IMR-90 (cell line): ENCODE data around the gene CYB5A. TPM values are rescaled to one million over a fixed set of nuclear protein-coding genes. Genes with fewer than 3 reads are reported as not detected.

Source experiments
- ATAC-seq: fragments of 200-7000 bp; cut with Tn5 transposase; 2 replicates; pipeline ENCODE4 v1.9.1; 2020; ENCODE audit warnings: low read depth, mild to moderate bottlenecking, moderate library complexity
- BruUV-seq: library from RNA; stranded (reverse); fragments of 400-500 nt; replicated peaks from 2 replicates; lab custom pipeline; 2021; lab: Mats Ljungman, UMichigan
- CTCF ChIA-PET: fragments of 300-600 bp; formaldehyde crosslinking; extraction: SDS; loops from one replicate; lab custom pipeline; 2021; ENCODE audit warnings: antibody characterized with exemption; lab: Yijun Ruan, JAX
- POLR2A ChIA-PET: fragments of 300-600 bp; sonication (Branson Sonifier 250); formaldehyde crosslinking; loops from one replicate; lab custom pipeline; 2022; ENCODE audit warnings: antibody characterized with exemption; ENCODE audit not compliant: unreplicated experiment; lab: Charles Lee
- DNase-seq: peaks from one replicate; pipeline ENCODE4 v3.0.0; 2013
- H2AFZ ChIP-seq: replicated peaks from 2 replicates; pipeline ENCODE3; 2013; ENCODE audit warnings: low read length, mild to moderate bottlenecking; ENCODE audit not compliant: poor library complexity
- H2AK5ac ChIP-seq: 2 replicates; pipeline ENCODE4 v1.6.1; 2013; ENCODE audit warnings: low read depth, low read length, inconsistent platforms
- H2AK9ac ChIP-seq: replicated peaks from 2 replicates; pipeline ENCODE3; 2013; ENCODE audit warnings: mild to moderate bottlenecking, low read depth, low read length, moderate library complexity; ENCODE audit not compliant: poor library complexity
- H2BK120ac ChIP-seq: 2 replicates; pipeline ENCODE4 v1.6.1; 2013; ENCODE audit warnings: low read depth, low read length, inconsistent platforms
- H2BK15ac ChIP-seq: 3 replicates; pipeline ENCODE4 v1.6.1; 2013; ENCODE audit warnings: low read depth, low read length, inconsistent platforms
- H2BK20ac ChIP-seq: 2 replicates; pipeline ENCODE4 v1.6.1; 2013; ENCODE audit warnings: low read depth, mild to moderate bottlenecking, inconsistent platforms, low read length, moderate library complexity
- H2BK5ac ChIP-seq: 2 replicates; pipeline ENCODE4 v1.6.1; 2013; ENCODE audit warnings: mild to moderate bottlenecking, low read depth, low read length, inconsistent platforms; ENCODE audit not compliant: poor library complexity, severe bottlenecking
- H3K14ac ChIP-seq: replicated peaks from 2 replicates; pipeline ENCODE4 v1.6.1; 2013; ENCODE audit warnings: low read depth, low read length, inconsistent platforms
- H3K18ac ChIP-seq: 2 replicates; pipeline ENCODE4 v1.6.1; 2013; ENCODE audit warnings: low read depth, low read length, control low read depth
- H3K23ac ChIP-seq: 2 replicates; pipeline ENCODE4 v1.6.1; 2013; ENCODE audit warnings: low read depth, low read length, inconsistent platforms
- H3K27ac ChIP-seq: 2 replicates; pipeline ENCODE4 v1.5.1; 2013; ENCODE audit warnings: mild to moderate bottlenecking, control low read depth, low read length; ENCODE audit not compliant: insufficient read depth
- H3K27me3 ChIP-seq: 2 replicates; pipeline ENCODE4 v1.6.1; 2013; ENCODE audit warnings: low read length; ENCODE audit not compliant: control insufficient read depth, insufficient read depth
- H3K36me3 ChIP-seq: 2 replicates; pipeline ENCODE4 v1.6.1; 2013; ENCODE audit warnings: low read length, mixed read lengths; ENCODE audit not compliant: control insufficient read depth, insufficient read depth
- H3K4ac ChIP-seq: 2 replicates; pipeline ENCODE4 v1.6.1; 2013; ENCODE audit warnings: low read depth, low read length, inconsistent platforms
- H3K4me1 ChIP-seq: 2 replicates; pipeline ENCODE4 v1.6.1; 2013; ENCODE audit warnings: low read length, mixed read lengths; ENCODE audit not compliant: control insufficient read depth, insufficient read depth
- H3K4me2 ChIP-seq: 2 replicates; pipeline ENCODE4 v1.6.1; 2013; ENCODE audit warnings: low read depth, mild to moderate bottlenecking, control low read depth, low read length, moderate library complexity
- H3K4me3 ChIP-seq: 2 replicates; pipeline ENCODE4 v1.5.1; 2013; ENCODE audit warnings: low read depth, mild to moderate bottlenecking, control low read depth, low read length, moderate library complexity; ENCODE audit not compliant: insufficient read depth
- H3K56ac ChIP-seq: 2 replicates; pipeline ENCODE4 v1.6.1; 2013; ENCODE audit warnings: low read length, inconsistent platforms; ENCODE audit not compliant: insufficient read depth; ENCODE audit errors: extremely low read depth
- H3K79me1 ChIP-seq, 2 experiments: 2 replicates each; pipeline ENCODE4 v1.6.1; 2013; ENCODE audit warnings: low read length in 2 of 2, inconsistent platforms in 1 of 2, low read depth in 1 of 2
- H3K9ac ChIP-seq: 2 replicates; pipeline ENCODE4 v1.6.1; 2013; ENCODE audit warnings: low read depth, low read length, control low read depth
- H3K9me1 ChIP-seq: 2 replicates; pipeline ENCODE4 v1.6.1; 2013; ENCODE audit warnings: low read length, inconsistent platforms; ENCODE audit not compliant: insufficient read depth
- H3K9me3 ChIP-seq: 2 replicates; pipeline ENCODE4 v1.6.1; 2013; ENCODE audit warnings: low read length; ENCODE audit not compliant: control insufficient read depth, insufficient read depth
- H4K20me1 ChIP-seq: 2 replicates; pipeline ENCODE4 v1.6.1; 2013; ENCODE audit warnings: low read length, inconsistent platforms; ENCODE audit not compliant: insufficient read depth
- H4K5ac ChIP-seq: 2 replicates; pipeline ENCODE4 v1.6.1; 2013; ENCODE audit warnings: mild to moderate bottlenecking, low read depth, low read length, control low read depth
- H4K8ac ChIP-seq, 2 experiments: 2 replicates each; pipeline ENCODE4 v1.6.1; 2013; ENCODE audit warnings: low read depth in 2 of 2, low read length in 2 of 2, control low read depth in 1 of 2, inconsistent platforms in 1 of 2
- H4K91ac ChIP-seq: 2 replicates; pipeline ENCODE4 v1.6.1; 2013; ENCODE audit warnings: low read depth, low read length, inconsistent platforms; ENCODE audit not compliant: insufficient read depth
- BHLHE40 ChIP-seq: fragments of 150-350 bp; IDR thresholded peaks from 2 replicates; pipeline ENCODE4 v1.6.1; 2016; ENCODE audit warnings: mild to moderate bottlenecking, low read depth, low read length
- CEBPB ChIP-seq: IDR thresholded peaks from 2 replicates; pipeline ENCODE4 v1.6.1; 2012; ENCODE audit warnings: low read depth, low read length, improper control_type of control experiment
- CHD1 ChIP-seq: IDR thresholded peaks from 2 replicates; pipeline ENCODE4 v1.6.1; 2012; ENCODE audit warnings: low read depth, low read length, improper control_type of control experiment
- FOS ChIP-seq: fragments of 150-350 bp; IDR thresholded peaks from 2 replicates; pipeline ENCODE4 v1.6.1; 2016; ENCODE audit warnings: low read depth, low read length
- MAFK ChIP-seq: IDR thresholded peaks from 2 replicates; pipeline ENCODE4 v1.6.1; 2012; ENCODE audit warnings: low read depth, low read length, improper control_type of control experiment
- MAZ ChIP-seq: IDR thresholded peaks from 2 replicates; pipeline ENCODE4 v1.6.1; 2012; ENCODE audit warnings: low read depth, mild to moderate bottlenecking, low read length, improper control_type of control experiment, moderate library complexity, borderline replicate concordance
- MXI1 ChIP-seq: IDR thresholded peaks from 2 replicates; pipeline ENCODE4 v1.6.1; 2012; ENCODE audit warnings: low read depth, mild to moderate bottlenecking, low read length, moderate library complexity, borderline replicate concordance
- NFE2L2 ChIP-seq: fragments of 150-350 bp; IDR thresholded peaks from 2 replicates; pipeline ENCODE4 v1.6.1; 2016; ENCODE audit warnings: low read depth, mild to moderate bottlenecking, low read length
- POLR2A ChIP-seq: IDR thresholded peaks from 2 replicates; pipeline ENCODE4 v1.6.1; 2012; ENCODE audit warnings: mild to moderate bottlenecking, low read depth, low read length
- RAD21 ChIP-seq: IDR thresholded peaks from 2 replicates; pipeline ENCODE4 v1.6.1; 2012; ENCODE audit warnings: low read length, improper control_type of control experiment
- RCOR1 ChIP-seq: IDR thresholded peaks from 2 replicates; pipeline ENCODE4 v1.6.1; 2012; ENCODE audit warnings: mild to moderate bottlenecking, low read length, improper control_type of control experiment; ENCODE audit not compliant: insufficient replicate concordance
- RFX5 ChIP-seq: IDR thresholded peaks from 2 replicates; pipeline ENCODE4 v1.8.0; 2012; ENCODE audit warnings: low read depth, mild to moderate bottlenecking, low read length, moderate library complexity
- SMC3 ChIP-seq: fragments of 150-350 bp; IDR thresholded peaks from 2 replicates; pipeline ENCODE4 v1.6.1; 2016; ENCODE audit warnings: low read depth, mild to moderate bottlenecking, antibody characterized with exemption, low read length, moderate library complexity
- WGBS, 2 experiments: methylation state at CpG; one replicate each; pipeline versions ENCODE4 v1.1.5 to v1.1.7; 2013; ENCODE audit warnings: missing lambda C conversion rate in 2 of 2; ENCODE audit not compliant: insufficient read length in 1 of 2; ENCODE audit errors: extremely low coverage in 2 of 2; 5-methylcytosine and 5-hydroxymethylcytosine counted together
- dilution Hi-C: fragments of 300-500 bp; cut with HindIII; formaldehyde crosslinking; loops from one replicate; pipeline ENCODE4 v1.14.3; 2018; ENCODE audit warnings: low sequenced_read_pairs; ENCODE audit not compliant: unreplicated experiment
- in situ Hi-C: fragments of 300-500 bp; cut with MboI; formaldehyde crosslinking; loops from 3 replicates; pipeline ENCODE4 v1.14.3; 2019; ENCODE audit warnings: low sequenced_read_pairs, inconsistent platforms, mixed read lengths
- intact Hi-C: fragments of 100-400 bp; cut with micrococcal nuclease; formaldehyde crosslinking; loops from 2 replicates; pipeline ENCODE4 v1.10.0; 2022
- polyA plus RNA-seq, 3 experiments: library from polyadenylated mRNA; depleted of rRNA; stranded (reverse); fragments of >200 nt; gene quantifications; 2 replicates each; pipeline ENCODE4 v1.2.3, GENCODE V29; 2012; ENCODE audit warnings: low replicate concordance in 1 of 3
- total RNA-seq: library from RNA; depleted of rRNA; stranded (reverse); fragments of >200 nt; gene quantifications from 2 replicates; pipeline ENCODE4 v1.2.3, GENCODE V29; 2012
- TF ChIP-seq, protein P1 (sequence below): fragments of 150-350 bp; IDR thresholded peaks from 2 replicates; pipeline ENCODE4 v1.6.1; 2016; ENCODE audit warnings: low read depth, mild to moderate bottlenecking, low read length, moderate library complexity, borderline replicate concordance
- TF ChIP-seq, protein P2 (sequence below): fragments of 150-350 bp; IDR thresholded peaks from 2 replicates; pipeline ENCODE4 v1.6.1; 2017; ENCODE audit warnings: mild to moderate bottlenecking, antibody characterized with exemption, low read length, low read depth
- TF ChIP-seq, protein P3 (sequence below): conservative IDR thresholded peaks from 2 replicates; pipeline ENCODE4 v1.5.1; 2012; ENCODE audit warnings: mild to moderate bottlenecking, low read depth, low read length, improper control_type of control experiment

The CYB5A gene
- total and polyA plus RNA-seq, 2 of the 4 experiments (the other 2 are of a cell fraction) = 13.4 to 47.9 TPM

GRCh38 chr18:74217476-74218143 is 74.2 kb downstream of the CYB5A start:
- H3K4ac ChIP-seq = no peak overlapping the region
- in situ Hi-C loops = loop anchor here (25.0 kb wide), 1 partner anchor 345 kb away; no protein-coding TSS in a partner anchor
- H2AK5ac ChIP-seq = no peak overlapping the region
- H3K4me1 ChIP-seq = no peaks in the 10 kb centered on the region
- no TSS peak for BruUV-seq
- ChIA-PET POLR2A (no interaction called here), CTCF (no interaction called here)
- H4K91ac ChIP-seq = no peak overlapping the region
- no peaks in the 10 kb centered on the region for H3K36me3 ChIP-seq
- no peak overlapping the region for H2BK20ac ChIP-seq
- no peaks in the 10 kb centered on the region for H3K9me1 ChIP-seq
- dilution Hi-C loops = no loop called here
- H3K27me3 ChIP-seq = peaks cover 15% of the 10 kb centered on the region
- no peak overlapping the region for H2AFZ ChIP-seq
- H4K8ac ChIP-seq = no peak overlapping the region
- no peak overlapping the region for H3K27ac ChIP-seq
- no peak overlapping the region for H2BK120ac ChIP-seq
- H3K4me2 ChIP-seq = no peak overlapping the region
- H3K79me1 ChIP-seq = no peaks in the 10 kb centered on the region
- no peak overlapping the region for H2BK5ac ChIP-seq
- H4K20me1 ChIP-seq = no peaks in the 10 kb centered on the region
- H3K23ac ChIP-seq = no peak overlapping the region
- no CpG with 5 or more reads among the region's 7 CpGs for WGBS, 2 experiments
- H2AK9ac ChIP-seq = no peak overlapping the region
- intact Hi-C loops = no loop called here
- ATAC-seq = no peak
- TF ChIP-seq RFX5 (no peak), NFE2L2 (no peak), CHD1 (no peak), BHLHE40 (no peak), POLR2A (no peak), MAFK (no peak), MAZ (no peak), RCOR1 (no peak), FOS (no peak), MXI1 (no peak), SMC3 (no peak), RAD21 (no peak), CEBPB (no peak)
- TF ChIP-seq, protein P1, sequence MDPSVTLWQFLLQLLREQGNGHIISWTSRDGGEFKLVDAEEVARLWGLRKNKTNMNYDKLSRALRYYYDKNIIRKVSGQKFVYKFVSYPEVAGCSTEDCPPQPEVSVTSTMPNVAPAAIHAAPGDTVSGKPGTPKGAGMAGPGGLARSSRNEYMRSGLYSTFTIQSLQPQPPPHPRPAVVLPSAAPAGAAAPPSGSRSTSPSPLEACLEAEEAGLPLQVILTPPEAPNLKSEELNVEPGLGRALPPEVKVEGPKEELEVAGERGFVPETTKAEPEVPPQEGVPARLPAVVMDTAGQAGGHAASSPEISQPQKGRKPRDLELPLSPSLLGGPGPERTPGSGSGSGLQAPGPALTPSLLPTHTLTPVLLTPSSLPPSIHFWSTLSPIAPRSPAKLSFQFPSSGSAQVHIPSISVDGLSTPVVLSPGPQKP = no peak
- TF ChIP-seq, protein P2, sequence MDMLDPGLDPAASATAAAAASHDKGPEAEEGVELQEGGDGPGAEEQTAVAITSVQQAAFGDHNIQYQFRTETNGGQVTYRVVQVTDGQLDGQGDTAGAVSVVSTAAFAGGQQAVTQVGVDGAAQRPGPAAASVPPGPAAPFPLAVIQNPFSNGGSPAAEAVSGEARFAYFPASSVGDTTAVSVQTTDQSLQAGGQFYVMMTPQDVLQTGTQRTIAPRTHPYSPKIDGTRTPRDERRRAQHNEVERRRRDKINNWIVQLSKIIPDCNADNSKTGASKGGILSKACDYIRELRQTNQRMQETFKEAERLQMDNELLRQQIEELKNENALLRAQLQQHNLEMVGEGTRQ = no peak
- TF ChIP-seq, protein P3, sequence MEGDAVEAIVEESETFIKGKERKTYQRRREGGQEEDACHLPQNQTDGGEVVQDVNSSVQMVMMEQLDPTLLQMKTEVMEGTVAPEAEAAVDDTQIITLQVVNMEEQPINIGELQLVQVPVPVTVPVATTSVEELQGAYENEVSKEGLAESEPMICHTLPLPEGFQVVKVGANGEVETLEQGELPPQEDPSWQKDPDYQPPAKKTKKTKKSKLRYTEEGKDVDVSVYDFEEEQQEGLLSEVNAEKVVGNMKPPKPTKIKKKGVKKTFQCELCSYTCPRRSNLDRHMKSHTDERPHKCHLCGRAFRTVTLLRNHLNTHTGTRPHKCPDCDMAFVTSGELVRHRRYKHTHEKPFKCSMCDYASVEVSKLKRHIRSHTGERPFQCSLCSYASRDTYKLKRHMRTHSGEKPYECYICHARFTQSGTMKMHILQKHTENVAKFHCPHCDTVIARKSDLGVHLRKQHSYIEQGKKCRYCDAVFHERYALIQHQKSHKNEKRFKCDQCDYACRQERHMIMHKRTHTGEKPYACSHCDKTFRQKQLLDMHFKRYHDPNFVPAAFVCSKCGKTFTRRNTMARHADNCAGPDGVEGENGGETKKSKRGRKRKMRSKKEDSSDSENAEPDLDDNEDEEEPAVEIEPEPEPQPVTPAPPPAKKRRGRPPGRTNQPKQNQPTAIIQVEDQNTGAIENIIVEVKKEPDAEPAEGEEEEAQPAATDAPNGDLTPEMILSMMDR = no peak
- H3K18ac ChIP-seq = no peak overlapping the region
- H3K9ac ChIP-seq = no peak overlapping the region
- H3K14ac ChIP-seq = no peak overlapping the region
- H3K9me3 ChIP-seq = no peaks in the 10 kb centered on the region
- no peak for DNase-seq
- H2BK15ac ChIP-seq = no peak overlapping the region
- no peak overlapping the region for H4K5ac ChIP-seq
- H3K56ac ChIP-seq = no peak overlapping the region
- no peak overlapping the region for H3K4me3 ChIP-seq
